Endothelial cell of coronary artery (primary cell): ENCODE data around the gene DCTN5. TPM values are rescaled to one million over a fixed set of nuclear protein-coding genes. Genes with fewer than 3 reads are reported as not detected.

Source experiments
- total RNA-seq: library from RNA; depleted of rRNA; stranded (reverse); fragments of >200 nt; gene quantifications from 2 replicates; pipeline ENCODE4 v1.2.3, GENCODE V29; 2014

DCTN5 gene
- 54.0 and 55.7 TPM in 2 replicates for total RNA-seq

GRCh38 chr16:23640931-23641765 is at the start of gene DCTN5, which contains the start of gene PALB2:
DCTN5 (plus strand) TSS chr16:23641466; CDS start chr16:23641543, 77 bp downstream.
PALB2 (minus strand) TSS chr16:23641310; CDS start chr16:23641157, 153 bp downstream.

GRCh38 chr16:23595951-23596720 is 45.1 kb upstream of the DCTN5 start, which contains the start of gene NDUFAB1:
NDUFAB1 (minus strand) TSS chr16:23596316; CDS start chr16:23596290, 26 bp downstream.

DNA sequence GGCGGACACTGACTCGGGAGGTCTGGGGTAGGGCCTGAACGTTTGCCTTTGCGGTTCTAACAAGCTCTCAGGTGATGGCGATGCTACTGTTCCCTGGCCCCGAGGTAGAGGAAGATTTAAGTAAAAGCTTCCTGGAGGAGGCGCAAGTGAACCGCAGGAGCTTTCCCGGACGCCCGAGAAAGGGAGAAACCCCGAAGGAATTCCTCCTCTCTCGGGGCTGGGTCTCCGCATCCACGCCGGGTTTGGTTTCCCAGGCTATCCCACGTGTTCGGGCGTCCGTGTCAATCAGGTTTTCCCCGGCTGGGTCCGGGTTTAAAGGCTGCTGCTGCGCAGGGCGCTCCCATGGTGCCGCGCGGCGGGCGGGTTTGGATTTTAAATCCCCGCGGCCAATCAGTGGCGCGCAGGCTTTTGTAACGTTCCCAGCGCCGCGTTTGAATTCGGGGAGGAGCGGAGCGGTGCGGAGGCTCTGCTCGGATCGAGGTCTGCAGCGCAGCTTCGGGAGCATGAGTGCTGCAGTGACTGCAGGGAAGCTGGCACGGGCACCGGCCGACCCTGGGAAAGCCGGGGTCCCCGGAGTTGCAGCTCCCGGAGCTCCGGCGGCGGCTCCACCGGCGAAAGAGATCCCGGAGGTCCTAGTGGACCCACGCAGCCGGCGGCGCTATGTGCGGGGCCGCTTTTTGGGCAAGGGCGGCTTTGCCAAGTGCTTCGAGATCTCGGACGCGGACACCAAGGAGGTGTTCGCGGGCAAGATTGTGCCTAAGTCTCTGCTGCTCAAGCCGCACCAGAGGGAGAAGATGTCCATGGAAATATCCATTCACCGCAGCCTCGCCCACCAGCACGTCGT is 37.4 kb downstream of the DCTN5 start, which contains the start of gene PLK1:
PLK1 (plus strand) TSS at position 460 of the 844 bp plus-strand sequence; CDS start at position 504, 44 bp downstream.

DNA sequence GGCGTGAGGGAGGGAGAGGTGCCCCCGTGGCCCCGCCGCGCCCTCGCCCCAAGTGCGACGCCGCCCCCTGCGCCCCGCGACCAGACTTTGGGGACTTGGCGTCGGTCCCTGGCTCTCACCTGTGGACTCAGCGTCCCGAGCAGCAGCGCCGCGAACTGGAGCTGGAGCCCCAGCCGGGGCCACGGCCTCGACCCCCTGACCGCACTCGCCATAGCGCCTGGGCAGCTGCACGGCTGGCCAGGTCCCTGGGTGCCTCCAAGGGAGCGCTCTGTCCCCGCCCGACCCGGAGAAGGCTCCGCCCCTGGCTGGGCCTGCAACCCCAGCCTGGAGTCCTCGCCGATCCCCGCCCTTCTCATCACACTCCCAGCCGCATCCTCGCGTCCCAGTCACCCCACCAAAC is 71.7 kb downstream of the DCTN5 start, which contains the start of gene ERN2:
ERN2 (minus strand) TSS at position 247 of the 400 bp plus-strand sequence; CDS start at position 212, 35 bp downstream.

Other genes with a start within 250 kb of the DCTN5 start
- 8.0 and 13.8 TPM in 2 replicates for gene COG7, start 188.3 kb upstream of the DCTN5 start, total RNA-seq
- 17.9 and 23.3 TPM in 2 replicates for gene GGA2, start 131.0 kb upstream of the DCTN5 start, total RNA-seq
- 18.4 and 23.5 TPM in 2 replicates for gene EARS2, start 84.1 kb upstream of the DCTN5 start, total RNA-seq
- gene UBFD1, start 83.7 kb upstream of the DCTN5 start, total RNA-seq = 55.2 and 74.1 TPM in 2 replicates
- 102 and 124 TPM in 2 replicates for gene NDUFAB1, start 45.1 kb upstream of the DCTN5 start, total RNA-seq
- gene PALB2, start 156 bp upstream of the DCTN5 start, total RNA-seq = 7.1 and 7.9 TPM in 2 replicates
- 9.4 and 22.8 TPM in 2 replicates for gene PLK1, start 37.4 kb downstream of the DCTN5 start, total RNA-seq
- not detected in 2 replicates for gene ERN2, start 71.8 kb downstream of the DCTN5 start, total RNA-seq
- not detected in 2 replicates for gene CHP2, start 113.6 kb downstream of the DCTN5 start, total RNA-seq
- 0.09 TPM in 1 of 2 replicates, not detected in the other for gene PRKCB, start 194.5 kb downstream of the DCTN5 start, total RNA-seq